ENCODE data around the gene FEM1B.

GRCh38 chr15:68262514-68263356, 14.8 kb upstream of the FEM1B start:
- TF ChIP-seq POLR2A (IDR thresholded peaks at IDR 0.05) (no peak), CTCF (IDR thresholded peaks at IDR 0.05) (no peak)

Data from prostate gland (tissue), 2 donors.